GM19035 (cell line): ENCODE results near the gene CLTC.
"Not testable (repeated sequence)": the region's sequence is repeated elsewhere in the genome, so short reads cannot be mapped to it uniquely, and the experiment has no call there.

Source experiments
- ATAC-seq: cut with Tn5 transposase; IDR thresholded peaks from one replicate; pipeline ENCODE4 v1.9.1; 2021; ENCODE audit not compliant: unreplicated experiment

The CLTC gene

GRCh38 chr17:59619298-59620063 lies at the start of gene CLTC:
Gene CLTC (plus strand): TSS chr17:59619895. CDS start chr17:59620132, 237 bp downstream.
- ATAC-seq: peak; percentile 75

GRCh38 chr17:59572301-59572924 lies 47.3 kb upstream of the CLTC start:
- no peak for ATAC-seq

GRCh38 chr17:59584168-59584567 lies 35.5 kb upstream of the CLTC start:
- not testable (repeated sequence) for ATAC-seq

GRCh38 chr17:59600169-59600568 lies 19.5 kb upstream of the CLTC start:
- ATAC-seq: no peak

- ATAC-seq: no peak
Measured at GRCh38 chr17:59601130-59601529, 18.6 kb upstream of the CLTC start.

GRCh38 chr17:59607061-59607460 lies 12.6 kb upstream of the CLTC start:
- no peak for ATAC-seq

GRCh38 chr17:59607817-59608403 lies 11.8 kb upstream of the CLTC start:
- no peak for ATAC-seq

GRCh38 chr17:59611503-59611902 lies 8.2 kb upstream of the CLTC start:
- no peak for ATAC-seq

GRCh38 chr17:59616253-59616920 lies 3.3 kb upstream of the CLTC start:
- no peak for ATAC-seq

- ATAC-seq: no peak
Measured at GRCh38 chr17:59617156-59617732, 2.5 kb upstream of the CLTC start.

- ATAC-seq: no peak
Measured at GRCh38 chr17:59619035-59619297, 729 bp upstream of the CLTC start.

- no peak for ATAC-seq
Measured at GRCh38 chr17:59620064-59620359, 317 bp downstream of the CLTC start.

GRCh38 chr17:59620518-59621259 lies 994 bp downstream of the CLTC start:
- no peak for ATAC-seq

GRCh38 chr17:59621771-59622170 lies 2.1 kb downstream of the CLTC start:
- no peak for ATAC-seq

GRCh38 chr17:59623151-59623550 lies 3.5 kb downstream of the CLTC start:
- ATAC-seq: no peak

- ATAC-seq: no peak
Measured at GRCh38 chr17:59626756-59627155, 7.1 kb downstream of the CLTC start.

- no peak for ATAC-seq
Measured at GRCh38 chr17:59627274-59627673, 7.6 kb downstream of the CLTC start.

- no peak for ATAC-seq
Measured at GRCh38 chr17:59627770-59628171, 8.1 kb downstream of the CLTC start.

GRCh38 chr17:59629174-59629573 lies 9.5 kb downstream of the CLTC start:
- ATAC-seq: no peak

- no peak for ATAC-seq
Measured at GRCh38 chr17:59631276-59631675, 11.6 kb downstream of the CLTC start.

GRCh38 chr17:59632398-59632797 lies 12.7 kb downstream of the CLTC start:
- no peak for ATAC-seq
